Type B pancreatic cell (in vitro differentiated cells): ENCODE measurements around the gene B3GALNT2. TPM values are rescaled to one million over a fixed set of nuclear protein-coding genes. Genes with fewer than 3 reads are reported as not detected.

Source experiments
- DNase-seq: peaks from one replicate; pipeline ENCODE4 v3.0.0; 2021; ENCODE audit warnings: mixed read lengths; ENCODE audit not compliant: unreplicated experiment; ENCODE audit errors: extremely low spot score
- H3K27ac Mint-ChIP-seq: 2 replicates; pipeline ENCODE4 v1.8.0; 2021; ENCODE audit warnings: mild to moderate bottlenecking, mixed read lengths
- H3K27me3 Mint-ChIP-seq: 2 replicates; pipeline ENCODE4 v1.8.0; 2021; ENCODE audit warnings: mixed read lengths
- H3K36me3 Mint-ChIP-seq: 2 replicates; pipeline ENCODE4 v1.8.0; 2021; ENCODE audit warnings: mixed read lengths
- H3K4me1 Mint-ChIP-seq: one replicate; pipeline ENCODE4 v1.8.0; 2021; ENCODE audit warnings: mixed read lengths; ENCODE audit not compliant: unreplicated experiment
- H3K4me3 Mint-ChIP-seq: 2 replicates; pipeline ENCODE4 v1.8.0; 2021; ENCODE audit warnings: mild to moderate bottlenecking, mixed read lengths
- H3K9me3 Mint-ChIP-seq: 2 replicates; pipeline ENCODE4 v1.8.0; 2021; ENCODE audit warnings: mixed read lengths
- total RNA-seq: library from RNA; stranded (reverse); gene quantifications from 2 replicates; pipeline ENCODE4 v1.2.1, GENCODE V29; 2021; ENCODE audit warnings: low replicate concordance
- TF ChIP-seq, protein P1 (sequence below): fragments of 200-600 bp; sonication (generic); conservative IDR thresholded peaks from 2 replicates; pipeline ENCODE4 v1.5.0; 2021; ENCODE audit warnings: antibody characterized with exemption, mild to moderate bottlenecking

Gene B3GALNT2
- total RNA-seq, 1 donor from 2014 or later = 31.3 TPM

DNA sequence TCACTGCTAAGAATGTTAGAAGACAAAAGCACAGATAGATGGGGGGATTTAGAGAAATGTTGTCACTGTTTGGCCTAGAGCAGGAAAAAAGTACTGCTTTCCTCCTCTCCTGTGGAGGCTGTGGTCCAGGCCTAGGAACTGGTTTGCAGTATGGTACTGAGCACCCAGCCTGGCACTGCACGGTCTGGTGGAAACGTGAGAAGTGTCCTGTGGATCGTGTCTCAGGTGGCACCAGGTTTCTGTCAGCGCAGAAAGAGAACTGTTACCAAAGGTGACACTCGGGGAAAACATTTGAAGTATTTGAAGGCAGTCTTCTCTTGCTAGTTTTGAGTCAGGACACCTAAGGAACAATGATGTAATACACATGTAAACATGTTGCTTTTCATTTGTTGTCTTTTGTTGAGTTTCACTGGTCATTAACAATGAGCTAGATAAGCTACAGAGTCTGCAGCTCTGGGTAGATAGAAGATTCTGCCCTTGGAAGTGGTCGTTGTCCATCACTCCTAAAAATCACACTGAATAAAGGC is 63.0 kb downstream of the B3GALNT2 start:
- no peaks in the 10 kb centered on the region for H3K27me3 Mint-ChIP-seq
- DNase-seq = no peak
- no peaks in the 10 kb centered on the region for H3K4me1 Mint-ChIP-seq

DNA sequence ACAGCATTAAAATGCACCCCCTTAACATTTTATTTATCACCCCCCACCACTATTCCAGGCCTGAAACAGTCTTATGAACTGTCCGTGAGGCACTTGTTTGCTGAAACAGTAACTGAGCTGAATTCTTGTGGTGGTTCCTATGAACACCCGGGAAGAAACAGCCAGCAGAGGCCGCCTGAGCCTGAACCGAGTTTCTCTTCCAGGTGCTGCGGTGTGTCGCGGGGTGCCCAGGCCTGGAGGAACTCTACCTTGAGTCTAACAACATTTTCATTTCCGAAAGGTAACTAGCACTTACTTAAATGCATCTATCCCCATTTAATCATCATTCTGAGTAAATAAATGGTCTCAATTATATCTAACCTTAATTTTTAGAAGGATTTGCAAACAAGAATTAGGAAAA is 70.3 kb downstream of the B3GALNT2 start:
- Mint-ChIP-seq H3K27ac (no peak overlapping the region), H3K9me3 (no peaks in the 10 kb centered on the region)
- DNase-seq = no peak

More for the DNA sequence above, 63.0 kb downstream of the B3GALNT2 start:
- TF ChIP-seq, protein P1, sequence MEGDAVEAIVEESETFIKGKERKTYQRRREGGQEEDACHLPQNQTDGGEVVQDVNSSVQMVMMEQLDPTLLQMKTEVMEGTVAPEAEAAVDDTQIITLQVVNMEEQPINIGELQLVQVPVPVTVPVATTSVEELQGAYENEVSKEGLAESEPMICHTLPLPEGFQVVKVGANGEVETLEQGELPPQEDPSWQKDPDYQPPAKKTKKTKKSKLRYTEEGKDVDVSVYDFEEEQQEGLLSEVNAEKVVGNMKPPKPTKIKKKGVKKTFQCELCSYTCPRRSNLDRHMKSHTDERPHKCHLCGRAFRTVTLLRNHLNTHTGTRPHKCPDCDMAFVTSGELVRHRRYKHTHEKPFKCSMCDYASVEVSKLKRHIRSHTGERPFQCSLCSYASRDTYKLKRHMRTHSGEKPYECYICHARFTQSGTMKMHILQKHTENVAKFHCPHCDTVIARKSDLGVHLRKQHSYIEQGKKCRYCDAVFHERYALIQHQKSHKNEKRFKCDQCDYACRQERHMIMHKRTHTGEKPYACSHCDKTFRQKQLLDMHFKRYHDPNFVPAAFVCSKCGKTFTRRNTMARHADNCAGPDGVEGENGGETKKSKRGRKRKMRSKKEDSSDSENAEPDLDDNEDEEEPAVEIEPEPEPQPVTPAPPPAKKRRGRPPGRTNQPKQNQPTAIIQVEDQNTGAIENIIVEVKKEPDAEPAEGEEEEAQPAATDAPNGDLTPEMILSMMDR = no peak
- Mint-ChIP-seq H3K9me3 (no peaks in the 10 kb centered on the region), H3K4me3 (no peak overlapping the region), H3K27ac (no peak overlapping the region), H3K36me3 (peaks cover 22% of the 10 kb centered on the region)

GRCh38 chr1:235430991-235431390 is 73.3 kb downstream of the B3GALNT2 start:
- peaks cover 10% of the 10 kb centered on the region for H3K36me3 Mint-ChIP-seq
- DNase-seq = no peak
- TF ChIP-seq, protein P1 = no peak
- H3K9me3 Mint-ChIP-seq = no peaks in the 10 kb centered on the region
- H3K27ac Mint-ChIP-seq = no peak overlapping the region
- no peak overlapping the region for H3K4me3 Mint-ChIP-seq
- H3K4me1 Mint-ChIP-seq = peaks cover 7% of the 10 kb centered on the region
- H3K27me3 Mint-ChIP-seq = no peaks in the 10 kb centered on the region

More for the DNA sequence above, 70.3 kb downstream of the B3GALNT2 start:
- Mint-ChIP-seq H3K27me3 (no peaks in the 10 kb centered on the region), H3K36me3 (peaks cover 20% of the 10 kb centered on the region), H3K4me3 (no peak overlapping the region), H3K4me1 (no peaks in the 10 kb centered on the region)
- TF ChIP-seq, protein P1 = no peak

DNA sequence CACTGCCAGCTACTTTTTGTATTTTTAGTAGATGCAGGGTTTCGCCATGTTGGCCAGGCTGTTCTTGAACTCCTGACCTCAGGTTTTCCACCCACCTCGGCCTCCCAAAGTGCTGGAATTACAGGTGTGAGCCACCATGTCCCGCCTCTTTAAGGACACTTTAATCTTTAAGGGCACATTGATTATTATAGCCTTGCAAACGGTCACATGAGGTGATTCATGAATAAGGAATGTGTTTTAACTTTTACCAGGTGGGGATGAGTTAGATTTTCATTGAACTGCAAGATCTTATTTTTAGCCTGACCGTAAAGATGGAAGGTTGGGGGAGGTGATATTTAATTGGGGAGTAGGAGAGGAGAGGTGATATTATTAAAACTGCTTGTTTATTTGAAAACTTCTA is 75.1 kb downstream of the B3GALNT2 start:
- TF ChIP-seq, protein P1 = no peak
- peaks cover 17% of the 10 kb centered on the region for H3K4me1 Mint-ChIP-seq
- peaks cover 3% of the 10 kb centered on the region for H3K36me3 Mint-ChIP-seq
- no peak overlapping the region for H3K27ac Mint-ChIP-seq
- H3K4me3 Mint-ChIP-seq = no peak overlapping the region
- DNase-seq = no peak
- H3K9me3 Mint-ChIP-seq = no peaks in the 10 kb centered on the region
- no peaks in the 10 kb centered on the region for H3K27me3 Mint-ChIP-seq

GRCh38 chr1:235427447-235427846 is 76.8 kb downstream of the B3GALNT2 start:
- H3K9me3 Mint-ChIP-seq = no peaks in the 10 kb centered on the region
- peaks cover 7% of the 10 kb centered on the region for H3K36me3 Mint-ChIP-seq
- H3K4me3 Mint-ChIP-seq = no peak overlapping the region
- TF ChIP-seq, protein P1 = no peak
- no peaks in the 10 kb centered on the region for H3K27me3 Mint-ChIP-seq
- DNase-seq = no peak
- H3K27ac Mint-ChIP-seq = no peak overlapping the region
- H3K4me1 Mint-ChIP-seq = peaks cover 25% of the 10 kb centered on the region

- TF ChIP-seq, protein P1 = no peak
- DNase-seq = no peak
- Mint-ChIP-seq H3K4me1 (peaks cover 27% of the 10 kb centered on the region), H3K27ac (no peak overlapping the region), H3K4me3 (no peak overlapping the region), H3K9me3 (no peaks in the 10 kb centered on the region), H3K27me3 (no peaks in the 10 kb centered on the region), H3K36me3 (peaks cover 7% of the 10 kb centered on the region)
Observed at GRCh38 chr1:235426680-235427079, 77.6 kb downstream of the B3GALNT2 start.
